Left ventricle myocardium inferior (tissue), 1 donor: ENCODE measurements around the gene NRXN3. TPM values are rescaled to one million over a fixed set of nuclear protein-coding genes. Genes with fewer than 3 reads are reported as not detected.

Source experiments
- DNase-seq: peaks from one replicate; pipeline ENCODE4 v3.0.0-alpha.2; 2020
- H3K27ac ChIP-seq: fragments of 200-600 bp; replicated peaks from 2 replicates; pipeline ENCODE4 v1.8.0; 2021
- H3K27me3 ChIP-seq: fragments of 200-600 bp; 2 replicates; pipeline ENCODE4 v1.8.0; 2021; ENCODE audit warnings: low read depth
- H3K36me3 ChIP-seq: fragments of 200-600 bp; 2 replicates; pipeline ENCODE4 v1.8.0; 2021
- H3K4me1 ChIP-seq: fragments of 200-600 bp; 2 replicates; pipeline ENCODE4 v1.8.0; 2021
- H3K4me3 ChIP-seq: fragments of 200-600 bp; 2 replicates; pipeline ENCODE4 v1.8.0; 2021; ENCODE audit warnings: mild to moderate bottlenecking, moderate library complexity
- H3K9me3 ChIP-seq: fragments of 200-600 bp; replicated peaks from 2 replicates; pipeline ENCODE4 v1.8.0; 2021
- intact Hi-C: fragments of 100-400 bp; cut with micrococcal nuclease; formaldehyde crosslinking; loops from one replicate; pipeline ENCODE4 v1.11.0; 2022
- total RNA-seq: library from RNA; stranded (reverse); fragmentation: NEBNext Ultra II Directional; extraction: Animal tissue kit (Norgen Biotek cat#: 25700); gene quantifications from one replicate; pipeline ENCODE4 v1.2.1, GENCODE V29; 2021
- TF ChIP-seq, protein P1 (sequence below): fragments of 200-600 bp; IDR thresholded peaks from 2 replicates; pipeline ENCODE4 v1.8.0; 2021; ENCODE audit warnings: antibody characterized with exemption, mild to moderate bottlenecking, borderline replicate concordance
- donor health status: DM: no; HTN: yes; CAD: no; lungs with severe emphysema.

Gene NRXN3
- total RNA-seq, 1 donor from 2014 or later: 1.2 TPM

DNA sequence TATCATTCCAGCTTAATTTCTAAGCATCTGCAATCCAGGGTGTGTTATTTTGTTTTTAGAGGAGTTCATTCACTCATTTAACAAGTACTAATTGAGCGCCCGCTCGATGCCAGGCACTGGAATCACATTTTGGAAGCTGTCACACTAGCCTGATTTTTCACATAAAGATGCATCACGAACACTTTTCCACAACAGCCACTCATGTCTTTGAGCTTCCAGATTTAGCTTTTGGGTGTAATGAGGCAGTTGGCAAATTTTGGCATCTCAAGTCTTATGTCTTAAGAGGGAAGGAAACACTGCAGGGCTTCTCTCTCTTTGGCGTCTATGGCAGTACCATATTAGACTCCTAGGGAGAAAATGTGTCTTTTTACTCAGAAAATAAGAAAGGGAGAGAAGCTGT is 14.0 kb downstream of the NRXN3 start:
- intact Hi-C loops: no loop called here
- no peak overlapping the region for H3K4me3 ChIP-seq
- peaks cover 66% of the 10 kb centered on the region for H3K27me3 ChIP-seq
- H3K4me1 ChIP-seq: no peaks in the 10 kb centered on the region
- H3K9me3 ChIP-seq: no peaks in the 10 kb centered on the region
- no peak for DNase-seq
- TF ChIP-seq, protein P1, sequence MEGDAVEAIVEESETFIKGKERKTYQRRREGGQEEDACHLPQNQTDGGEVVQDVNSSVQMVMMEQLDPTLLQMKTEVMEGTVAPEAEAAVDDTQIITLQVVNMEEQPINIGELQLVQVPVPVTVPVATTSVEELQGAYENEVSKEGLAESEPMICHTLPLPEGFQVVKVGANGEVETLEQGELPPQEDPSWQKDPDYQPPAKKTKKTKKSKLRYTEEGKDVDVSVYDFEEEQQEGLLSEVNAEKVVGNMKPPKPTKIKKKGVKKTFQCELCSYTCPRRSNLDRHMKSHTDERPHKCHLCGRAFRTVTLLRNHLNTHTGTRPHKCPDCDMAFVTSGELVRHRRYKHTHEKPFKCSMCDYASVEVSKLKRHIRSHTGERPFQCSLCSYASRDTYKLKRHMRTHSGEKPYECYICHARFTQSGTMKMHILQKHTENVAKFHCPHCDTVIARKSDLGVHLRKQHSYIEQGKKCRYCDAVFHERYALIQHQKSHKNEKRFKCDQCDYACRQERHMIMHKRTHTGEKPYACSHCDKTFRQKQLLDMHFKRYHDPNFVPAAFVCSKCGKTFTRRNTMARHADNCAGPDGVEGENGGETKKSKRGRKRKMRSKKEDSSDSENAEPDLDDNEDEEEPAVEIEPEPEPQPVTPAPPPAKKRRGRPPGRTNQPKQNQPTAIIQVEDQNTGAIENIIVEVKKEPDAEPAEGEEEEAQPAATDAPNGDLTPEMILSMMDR: no peak
- no peaks in the 10 kb centered on the region for H3K36me3 ChIP-seq
- H3K27ac ChIP-seq: no peak overlapping the region

DNA sequence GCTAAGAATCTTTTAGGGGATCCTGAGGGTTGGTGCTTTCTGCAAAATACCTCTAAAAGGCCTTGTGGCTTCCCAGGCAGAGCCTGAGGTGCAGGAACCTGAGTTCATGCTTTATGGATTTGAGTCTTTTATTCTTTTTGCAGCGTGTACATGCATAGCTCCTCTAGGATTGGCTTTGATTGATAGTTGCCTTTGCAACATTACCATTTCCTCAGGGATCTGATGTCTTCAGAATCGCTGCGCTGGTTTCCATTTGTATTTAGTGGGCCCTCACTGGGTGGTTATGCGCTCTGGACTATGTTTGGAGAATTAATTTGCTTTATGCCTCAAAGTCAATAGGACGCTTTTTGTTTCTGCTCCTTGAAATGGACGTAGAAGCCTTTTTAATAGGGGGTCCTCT is 16.1 kb downstream of the NRXN3 start:
- intact Hi-C loops: no loop called here
- TF ChIP-seq, protein P1: no peak
- Histone ChIP-seq H3K4me3 (no peak overlapping the region), H3K4me1 (no peaks in the 10 kb centered on the region), H3K27ac (no peak overlapping the region), H3K27me3 (peaks cover 53% of the 10 kb centered on the region), H3K9me3 (no peaks in the 10 kb centered on the region), H3K36me3 (no peaks in the 10 kb centered on the region)
- DNase-seq: no peak

DNA sequence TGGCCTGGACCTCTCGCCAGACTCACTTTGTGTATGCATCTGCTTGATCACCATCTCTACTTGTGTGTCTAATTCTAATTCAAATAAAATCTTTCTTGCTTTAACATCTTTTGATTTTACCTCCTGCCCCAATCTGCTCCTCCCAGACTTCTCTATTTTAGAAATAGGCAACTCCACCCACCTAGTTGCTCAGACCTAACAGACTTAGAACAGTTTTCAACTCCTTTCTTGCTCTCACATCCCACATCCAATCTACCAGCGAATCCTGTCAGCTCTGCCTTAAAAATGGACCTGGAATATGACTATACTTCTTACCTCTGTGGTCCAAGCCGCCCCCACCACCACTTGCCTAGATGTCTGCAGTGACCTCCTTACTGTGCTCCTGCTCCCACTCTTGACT is 18.7 kb downstream of the NRXN3 start:
- TF ChIP-seq, protein P1: no peak
- H3K4me1 ChIP-seq: no peaks in the 10 kb centered on the region

DNA sequence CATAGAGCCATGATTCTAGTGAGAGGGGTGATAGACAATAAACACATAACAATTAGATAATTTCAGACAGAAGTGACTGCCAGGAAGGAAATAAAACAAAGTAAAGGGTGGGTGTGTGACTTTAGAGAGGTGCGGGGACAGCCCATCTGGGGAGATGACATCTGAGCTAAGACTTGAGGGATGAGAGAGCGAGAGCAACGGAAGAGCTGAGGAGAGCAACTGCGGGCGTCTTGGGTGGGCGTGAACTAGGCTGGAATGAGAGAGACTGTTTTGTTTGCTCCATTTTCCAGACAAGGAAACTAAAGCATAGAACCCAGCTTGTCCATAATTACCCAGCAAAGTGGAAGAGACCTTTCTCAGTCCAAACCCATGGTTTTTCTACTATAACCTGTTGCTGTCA is 25.3 kb downstream of the NRXN3 start:
- DNase-seq: no peak
- Histone ChIP-seq H3K27me3 (peaks cover 24% of the 10 kb centered on the region), H3K4me1 (no peaks in the 10 kb centered on the region), H3K36me3 (no peaks in the 10 kb centered on the region), H3K27ac (no peak overlapping the region), H3K9me3 (no peaks in the 10 kb centered on the region), H3K4me3 (no peak overlapping the region)
- intact Hi-C loops: no loop called here
- TF ChIP-seq, protein P1: no peak

More for the DNA sequence above, 18.7 kb downstream of the NRXN3 start:
- H3K36me3 ChIP-seq: no peaks in the 10 kb centered on the region
- intact Hi-C loops: no loop called here
- no peak overlapping the region for H3K27ac ChIP-seq
- no peak for DNase-seq
- H3K27me3 ChIP-seq: peaks cover 47% of the 10 kb centered on the region
- H3K9me3 ChIP-seq: no peaks in the 10 kb centered on the region
- no peak overlapping the region for H3K4me3 ChIP-seq

DNA sequence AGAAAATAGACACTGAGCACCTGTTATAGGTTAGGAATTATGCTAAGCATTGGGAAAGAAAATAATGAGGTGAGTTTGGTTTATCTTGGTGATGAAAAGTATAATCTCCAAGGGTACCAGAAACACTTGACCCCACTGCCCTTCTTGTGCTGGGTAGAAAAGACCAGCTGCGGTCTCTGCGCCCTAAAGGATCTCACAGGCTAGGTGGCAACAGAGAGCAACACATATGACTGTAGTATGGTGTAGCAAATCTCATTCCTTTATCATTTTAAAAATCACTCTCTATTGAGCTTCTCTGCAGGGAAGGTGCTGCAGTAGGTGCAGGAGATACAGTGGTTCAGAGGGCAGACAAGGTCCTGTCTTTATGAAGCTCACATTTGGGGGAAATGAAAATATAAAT is 26.1 kb downstream of the NRXN3 start:
- intact Hi-C loops: no loop called here
- Histone ChIP-seq H3K9me3 (no peaks in the 10 kb centered on the region), H3K36me3 (no peaks in the 10 kb centered on the region), H3K4me3 (no peak overlapping the region), H3K27ac (no peak overlapping the region), H3K4me1 (no peaks in the 10 kb centered on the region), H3K27me3 (peaks cover 33% of the 10 kb centered on the region)
- DNase-seq: no peak
- TF ChIP-seq, protein P1: no peak

DNA sequence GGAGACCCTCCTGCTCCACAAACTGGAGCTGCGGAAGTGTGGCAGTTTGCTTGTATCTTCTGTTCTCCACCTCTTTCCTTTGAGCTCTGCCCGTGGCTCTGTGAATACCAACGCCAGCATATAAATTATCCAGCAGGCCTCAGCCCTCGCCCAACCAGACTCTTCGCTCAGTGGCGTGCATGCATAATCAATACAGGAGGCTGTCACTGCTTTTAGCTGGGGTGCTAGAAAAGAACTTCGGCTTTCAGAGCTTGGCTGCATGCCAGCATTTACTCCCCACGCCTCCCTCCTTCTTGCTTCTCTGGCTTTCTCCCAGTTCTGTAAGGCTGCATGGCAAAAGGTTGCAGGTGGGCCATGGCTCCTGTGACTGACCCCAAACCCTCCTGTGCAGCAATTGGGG is 26.9 kb downstream of the NRXN3 start:
- H3K4me3 ChIP-seq: no peak overlapping the region
- intact Hi-C loops: no loop called here
- H3K36me3 ChIP-seq: no peaks in the 10 kb centered on the region
- no peaks in the 10 kb centered on the region for H3K4me1 ChIP-seq
- no peak for DNase-seq
- TF ChIP-seq, protein P1: no peak
- H3K9me3 ChIP-seq: no peaks in the 10 kb centered on the region
- no peak overlapping the region for H3K27ac ChIP-seq
- peaks cover 39% of the 10 kb centered on the region for H3K27me3 ChIP-seq
